Thoracic aorta (tissue), 2 donors: Measurements from ENCODE around the gene GIPC2. TPM values are rescaled to one million over a fixed set of nuclear protein-coding genes. Genes with fewer than 3 reads are reported as not detected.

ENCODE experiments used
- ATAC-seq: fragments of 150-250 bp; one replicate; pipeline ENCODE4 v1.8.0; 2017; ENCODE audit warnings: low read depth; ENCODE audit not compliant: insufficient number of reproducible peaks, low FRiP score
- DNase-seq: peaks from one replicate; pipeline ENCODE4 v3.0.0-alpha.2; 2020; ENCODE audit warnings: low spot score
- H3K27ac ChIP-seq, 2 donors: fragments of 200-600 bp; sonication (generic); 1 replicate in 1 of 2; 2 replicates in 1 of 2; pipeline ENCODE4 v1.5.1; 2016; ENCODE audit warnings: mild to moderate bottlenecking in 2 of 2, moderate library complexity in 2 of 2
- H3K27me3 ChIP-seq: fragments of 200-600 bp; sonication (generic); replicated peaks from 2 replicates; pipeline ENCODE4 v1.6.0; 2016; ENCODE audit warnings: mild to moderate bottlenecking; ENCODE audit not compliant: insufficient read depth
- H3K36me3 ChIP-seq: fragments of 200-600 bp; sonication (generic); one replicate; pipeline ENCODE4 v1.5.1; 2016
- H3K4me1 ChIP-seq, 2 donors: fragments of 200-600 bp; sonication (generic); 1 replicate in 1 of 2; 2 replicates in 1 of 2; pipeline versions ENCODE4 v1.5.1 to v1.6.0; 2016; ENCODE audit warnings: low read depth in 2 of 2, mild to moderate bottlenecking in 1 of 2; ENCODE audit not compliant: control insufficient read depth in 1 of 2
- H3K4me3 ChIP-seq: fragments of 200-600 bp; sonication (generic); 2 replicates; pipeline ENCODE4 v1.5.1; 2016; ENCODE audit warnings: mild to moderate bottlenecking
- H3K9me3 ChIP-seq: fragments of 200-600 bp; sonication (generic); 2 replicates; pipeline ENCODE4 v1.5.1; 2016
- CTCF ChIP-seq: fragments of 200-600 bp; sonication (generic); IDR thresholded peaks from one replicate; pipeline ENCODE4 v1.5.1; 2019; ENCODE audit warnings: antibody characterized with exemption
- total RNA-seq, 2 donors: library from RNA; depleted of rRNA; stranded (reverse); fragments of >200 nt; gene quantifications; one replicate each; pipeline versions ENCODE4 v1.1.0 to v1.2.3, GENCODE V29; 2016

Gene GIPC2
- total RNA-seq, 2 donors from 2014 or later: 1.6 to 3.2 TPM

- H3K27me3 ChIP-seq: no peaks in the 10 kb centered on the region
- no peaks in the 10 kb centered on the region for H3K4me1 ChIP-seq
- no peak for DNase-seq
- no peak overlapping the region for H3K4me3 ChIP-seq
- no peaks in the 10 kb centered on the region for H3K9me3 ChIP-seq
- no peaks in the 10 kb centered on the region for H3K36me3 ChIP-seq
- H3K27ac ChIP-seq: no peak overlapping the region
- no peak for TF ChIP-seq CTCF
- no peak for ATAC-seq
These were observed 5.2 kb downstream of the GIPC2 start for GRCh38 chr1:78051005-78051404.

GRCh38 chr1:78052685-78053405, 7.1 kb downstream of the GIPC2 start:
- H3K36me3 ChIP-seq: no peaks in the 10 kb centered on the region
- H3K9me3 ChIP-seq: no peaks in the 10 kb centered on the region
- no peak overlapping the region for H3K27ac ChIP-seq
- DNase-seq (no peak), ATAC-seq (no peak)
- no peak overlapping the region for H3K4me3 ChIP-seq
- H3K27me3 ChIP-seq: no peaks in the 10 kb centered on the region
- no peak for TF ChIP-seq CTCF
- peaks cover 0 to 2% of the 10 kb centered on the region in 2 donors for H3K4me1 ChIP-seq

- peaks cover 0 to 8% of the 10 kb centered on the region in 2 donors for H3K4me1 ChIP-seq
- no peaks in the 10 kb centered on the region for H3K27me3 ChIP-seq
- H3K4me3 ChIP-seq: no peak overlapping the region
- no peaks in the 10 kb centered on the region for H3K36me3 ChIP-seq
- DNase-seq: no peak
- TF ChIP-seq CTCF: no peak
- H3K9me3 ChIP-seq: no peaks in the 10 kb centered on the region
- no peak for ATAC-seq
- H3K27ac ChIP-seq: no peak overlapping the region
These were observed 7.7 kb downstream of the GIPC2 start for GRCh38 chr1:78053498-78053897.

- H3K27me3 ChIP-seq: no peaks in the 10 kb centered on the region
- no peak overlapping the region for H3K27ac ChIP-seq
- no peak for ATAC-seq
- peaks cover 0 to 16% of the 10 kb centered on the region in 2 donors for H3K4me1 ChIP-seq
- H3K4me3 ChIP-seq: no peak overlapping the region
- no peaks in the 10 kb centered on the region for H3K36me3 ChIP-seq
- no peak for TF ChIP-seq CTCF
- no peaks in the 10 kb centered on the region for H3K9me3 ChIP-seq
- DNase-seq: no peak
These were observed 8.8 kb downstream of the GIPC2 start for GRCh38 chr1:78054559-78054958.

GRCh38 chr1:78054972-78055371, 9.2 kb downstream of the GIPC2 start:
- Histone ChIP-seq H3K4me1 (peaks cover 0 to 18% of the 10 kb centered on the region in 2 donors), H3K27ac (no peak overlapping the region), H3K9me3 (no peaks in the 10 kb centered on the region), H3K36me3 (no peaks in the 10 kb centered on the region), H3K4me3 (no peak overlapping the region), H3K27me3 (no peaks in the 10 kb centered on the region)
- no peak for TF ChIP-seq CTCF
- DNase-seq: no peak
- no peak for ATAC-seq
